ENCODE measurements around the gene TAF3.
A peak's percentile ranks its signal among the peaks of the same experiment; 100 is the strongest.

TAF3 gene

GRCh38 chr10:7928536-7928935 lies 110.2 kb downstream of the TAF3 start:
- Histone ChIP-seq H3K27ac (ENCODE audit: extremely low read depth, low read depth, low read length) (no peak overlapping the region), H3K4me1 (ENCODE audit: control insufficient read depth, insufficient read depth, low read length) (peaks cover 5% of the 10 kb centered on the region; the same call in 1 of the 2 replicates), H3K9me3 (ENCODE audit: control insufficient read depth, insufficient read depth, low read depth, low read length) (no peaks in the 10 kb centered on the region), H3K36me3 (ENCODE audit: control insufficient read depth in 2 of 2, insufficient read depth in 1 of 2, low read length in 2 of 2) (no peaks in the 10 kb centered on the region; a peak in 1 of 3 replicates), H3K4me3 (ENCODE audit: low read depth, low read length) (no peak overlapping the region)
- ChIA-PET POLR2A (interaction anchor here (0.8 kb wide), 1 partner anchor 10 kb away, joined by 3 read pairs; no protein-coding TSS in a partner anchor), CTCF (no interaction called here)
- TF ChIP-seq ZNF664 (tag by site-specific recombination; IDR thresholded peaks at IDR 0.05) (no peak), ZNF362 (tag by site-specific recombination; IDR thresholded peaks at IDR 0.05) (no peak), ZFP41 (tag by site-specific recombination; IDR thresholded peaks at IDR 0.05; ENCODE audit: borderline replicate concordance) (no peak), ZNF398 (tag by site-specific recombination; IDR thresholded peaks at IDR 0.05) (no peak), ZNF677 (tag by site-specific recombination; IDR thresholded peaks at IDR 0.05) (no peak), ZNF629 (tag by site-specific recombination; IDR thresholded peaks at IDR 0.05) (no peak), KLF10 (tag by site-specific recombination; IDR thresholded peaks at IDR 0.05) (no peak)

- no peak overlapping the region for H3K4me3 ChIP-seq (ENCODE audit: low read depth, low read length)
- POLR2A ChIA-PET, result no interaction called here
- no peak overlapping the region for H3K27ac ChIP-seq (ENCODE audit: extremely low read depth, low read depth, low read length)
- H3K36me3 ChIP-seq (ENCODE audit: control insufficient read depth in 2 of 2, insufficient read depth in 1 of 2, low read length in 2 of 2), result no peaks in the 10 kb centered on the region; a peak in 1 of 3 replicates
- peaks cover 5% of the 10 kb centered on the region; the same call in 1 of the 2 replicates for H3K4me1 ChIP-seq (ENCODE audit: control insufficient read depth, insufficient read depth, low read length)
- no peak for TF ChIP-seq ZNF747 (tag by site-specific recombination; IDR thresholded peaks at IDR 0.05)
- TF ChIP-seq ZNF837 (tag by site-specific recombination; IDR thresholded peaks at IDR 0.05), result no peak
- TF ChIP-seq ZNF707 (tag by site-specific recombination; IDR thresholded peaks at IDR 0.05), result peak; percentile 21; the same call in 1 of the 2 replicates
- no peak for TF ChIP-seq ZBTB10 (tag by site-specific recombination; IDR thresholded peaks at IDR 0.05)
- no peak for TF ChIP-seq ZSCAN23 (tag by site-specific recombination; IDR thresholded peaks at IDR 0.05)
- no peaks in the 10 kb centered on the region for H3K9me3 ChIP-seq (ENCODE audit: control insufficient read depth, insufficient read depth, low read depth, low read length)
- CTCF ChIA-PET, result no interaction called here
Observed at GRCh38 chr10:7932301-7933036, 114.2 kb downstream of the TAF3 start.

- no peak overlapping the region for H3K27ac ChIP-seq (ENCODE audit: extremely low read depth, low read depth, low read length)
- H3K36me3 ChIP-seq (ENCODE audit: control insufficient read depth in 2 of 2, insufficient read depth in 1 of 2, low read length in 2 of 2), result no peaks in the 10 kb centered on the region; a peak in 1 of 3 replicates
- peaks cover 3% of the 10 kb centered on the region; the same call in 1 of the 2 replicates for H3K4me1 ChIP-seq (ENCODE audit: control insufficient read depth, insufficient read depth, low read length)
- H3K9me3 ChIP-seq (ENCODE audit: control insufficient read depth, insufficient read depth, low read depth, low read length), result no peaks in the 10 kb centered on the region
- CTCF ChIA-PET, result no interaction called here
- no peak overlapping the region for H3K4me3 ChIP-seq (ENCODE audit: low read depth, low read length)
- POLR2A ChIA-PET, result interaction anchor here (0.6 kb wide), 1 partner anchor 123 kb away, joined by 4 read pairs; no protein-coding TSS in a partner anchor
- TF ChIP-seq ZNF610 (tag by site-specific recombination; IDR thresholded peaks at IDR 0.05; ENCODE audit: borderline replicate concordance) (no peak), ZNF391 (tag by site-specific recombination; IDR thresholded peaks at IDR 0.05; ENCODE audit: borderline replicate concordance, low read depth) (no peak), ZNF48 (tag by site-specific recombination; IDR thresholded peaks at IDR 0.05) (no peak), ZNF639 (tag by site-specific recombination; IDR thresholded peaks at IDR 0.05) (no peak), TCF7L2 (IDR thresholded peaks at IDR 0.05; ENCODE audit: borderline replicate concordance, low read depth, low read length) (no peak)
Observed at GRCh38 chr10:7933262-7933661, 115.0 kb downstream of the TAF3 start.

Data from HEK293 (cell line).